Measurements from ENCODE around the gene IGFLR1.
"Not testable (repeated sequence)": the region's sequence is repeated elsewhere in the genome, so short reads cannot be mapped to it uniquely, and the experiment has no call there.

DNA sequence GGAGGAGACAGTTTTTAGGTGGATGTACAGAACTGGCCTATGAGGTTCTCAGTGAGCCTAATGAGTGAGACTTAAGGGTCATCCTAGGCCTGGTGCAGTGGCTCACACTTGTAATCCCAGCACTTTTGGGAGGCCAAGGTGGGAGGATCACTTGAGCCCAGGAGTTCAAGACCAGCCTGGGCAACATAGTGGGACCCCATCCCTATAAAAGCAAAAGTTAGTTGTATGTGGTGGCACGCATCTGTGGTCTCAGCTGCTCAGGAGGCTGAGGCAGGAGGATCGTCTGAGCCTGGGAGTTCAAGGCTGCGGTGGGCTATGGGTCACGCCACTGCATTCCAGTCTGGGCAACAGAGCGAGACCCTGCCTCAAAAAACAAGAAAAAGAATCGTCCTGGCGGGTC, 18.1 kb downstream of the IGFLR1 start:
- TF ChIP-seq ARID4B (CRISPR knock-in tag; IDR thresholded peaks at IDR 0.05; ENCODE audit: borderline replicate concordance); CTCF (IDR thresholded peaks at IDR 0.05); TEAD4 (CRISPR knock-in tag; IDR thresholded peaks at IDR 0.05); PRRX2 (CRISPR knock-in tag; IDR thresholded peaks at IDR 0.05); JUN (CRISPR knock-in tag; IDR thresholded peaks at IDR 0.05); FOXP1 (CRISPR knock-in tag; IDR thresholded peaks at IDR 0.05; ENCODE audit: borderline replicate concordance); FOXK1 (CRISPR knock-in tag; IDR thresholded peaks at IDR 0.05); NR3C1 (CRISPR knock-in tag; conservative IDR thresholded peaks at IDR 0.05; ENCODE audit: low read depth); GABPB1 (CRISPR knock-in tag; IDR thresholded peaks at IDR 0.05); ZNF232 (CRISPR knock-in tag; IDR thresholded peaks at IDR 0.05): not testable (repeated sequence)
- TF ChIP-seq, protein P1, sequence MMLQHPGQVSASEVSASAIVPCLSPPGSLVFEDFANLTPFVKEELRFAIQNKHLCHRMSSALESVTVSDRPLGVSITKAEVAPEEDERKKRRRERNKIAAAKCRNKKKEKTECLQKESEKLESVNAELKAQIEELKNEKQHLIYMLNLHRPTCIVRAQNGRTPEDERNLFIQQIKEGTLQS (CRISPR knock-in tag; conservative IDR thresholded peaks at IDR 0.05), result not testable (repeated sequence)
- TF ChIP-seq, protein P2, sequence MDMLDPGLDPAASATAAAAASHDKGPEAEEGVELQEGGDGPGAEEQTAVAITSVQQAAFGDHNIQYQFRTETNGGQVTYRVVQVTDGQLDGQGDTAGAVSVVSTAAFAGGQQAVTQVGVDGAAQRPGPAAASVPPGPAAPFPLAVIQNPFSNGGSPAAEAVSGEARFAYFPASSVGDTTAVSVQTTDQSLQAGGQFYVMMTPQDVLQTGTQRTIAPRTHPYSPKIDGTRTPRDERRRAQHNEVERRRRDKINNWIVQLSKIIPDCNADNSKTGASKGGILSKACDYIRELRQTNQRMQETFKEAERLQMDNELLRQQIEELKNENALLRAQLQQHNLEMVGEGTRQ (CRISPR knock-in tag; IDR thresholded peaks at IDR 0.05), result not testable (repeated sequence)
- TF ChIP-seq, protein P3, sequence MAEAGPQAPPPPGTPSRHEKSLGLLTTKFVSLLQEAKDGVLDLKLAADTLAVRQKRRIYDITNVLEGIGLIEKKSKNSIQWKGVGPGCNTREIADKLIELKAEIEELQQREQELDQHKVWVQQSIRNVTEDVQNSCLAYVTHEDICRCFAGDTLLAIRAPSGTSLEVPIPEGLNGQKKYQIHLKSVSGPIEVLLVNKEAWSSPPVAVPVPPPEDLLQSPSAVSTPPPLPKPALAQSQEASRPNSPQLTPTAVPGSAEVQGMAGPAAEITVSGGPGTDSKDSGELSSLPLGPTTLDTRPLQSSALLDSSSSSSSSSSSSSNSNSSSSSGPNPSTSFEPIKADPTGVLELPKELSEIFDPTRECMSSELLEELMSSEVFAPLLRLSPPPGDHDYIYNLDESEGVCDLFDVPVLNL (CRISPR knock-in tag; IDR thresholded peaks at IDR 0.05; ENCODE audit: borderline replicate concordance, low read depth), result not testable (repeated sequence)
